Measurements from ENCODE around the gene ZMYM5.
"Not testable (repeated sequence)": the region's sequence is repeated elsewhere in the genome, so short reads cannot be mapped to it uniquely, and the experiment has no call there.

Gene ZMYM5

DNA sequence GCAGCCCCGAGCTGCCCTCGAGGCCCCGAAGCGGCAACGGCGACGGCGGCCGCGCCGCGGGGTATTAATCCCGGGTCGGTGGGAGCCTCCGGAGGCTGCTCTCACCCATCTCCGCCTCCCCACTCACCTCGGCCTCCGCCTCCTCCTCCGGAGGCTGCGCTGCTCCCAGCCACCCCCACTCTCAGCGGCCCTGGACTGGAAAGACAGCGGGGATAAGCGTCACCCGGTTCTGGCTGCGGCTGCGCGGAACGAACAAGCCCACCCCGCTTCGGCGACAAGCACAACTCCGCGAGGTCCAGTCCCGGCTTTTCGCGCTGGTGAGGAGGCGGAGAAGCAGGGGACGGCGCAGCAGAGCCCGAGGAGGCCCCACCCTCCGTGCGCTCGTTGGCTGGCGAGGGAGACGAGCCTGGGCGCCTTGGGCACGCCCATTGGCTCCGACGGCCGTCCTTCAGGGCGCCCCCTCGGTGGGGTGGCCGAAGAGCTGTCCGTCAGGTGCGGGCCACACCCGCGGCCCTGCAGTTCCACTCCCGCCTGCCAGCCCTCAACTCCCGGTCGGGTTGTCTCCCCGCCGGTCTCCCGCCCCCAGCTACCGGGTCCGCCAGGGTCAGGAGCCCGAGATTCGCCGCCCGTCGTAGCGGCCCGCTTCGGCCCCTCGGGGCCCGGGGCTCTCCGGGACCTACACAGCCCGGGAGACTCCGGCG lies at the start of gene ZMYM5:
ZMYM5 (minus strand) TSS at position 327 of the 701 bp plus-strand sequence. CDS start 11,469 bp downstream, outside the sequence.
- DNase-seq (ENCODE audit: low read depth): peak; percentile 90

DNA sequence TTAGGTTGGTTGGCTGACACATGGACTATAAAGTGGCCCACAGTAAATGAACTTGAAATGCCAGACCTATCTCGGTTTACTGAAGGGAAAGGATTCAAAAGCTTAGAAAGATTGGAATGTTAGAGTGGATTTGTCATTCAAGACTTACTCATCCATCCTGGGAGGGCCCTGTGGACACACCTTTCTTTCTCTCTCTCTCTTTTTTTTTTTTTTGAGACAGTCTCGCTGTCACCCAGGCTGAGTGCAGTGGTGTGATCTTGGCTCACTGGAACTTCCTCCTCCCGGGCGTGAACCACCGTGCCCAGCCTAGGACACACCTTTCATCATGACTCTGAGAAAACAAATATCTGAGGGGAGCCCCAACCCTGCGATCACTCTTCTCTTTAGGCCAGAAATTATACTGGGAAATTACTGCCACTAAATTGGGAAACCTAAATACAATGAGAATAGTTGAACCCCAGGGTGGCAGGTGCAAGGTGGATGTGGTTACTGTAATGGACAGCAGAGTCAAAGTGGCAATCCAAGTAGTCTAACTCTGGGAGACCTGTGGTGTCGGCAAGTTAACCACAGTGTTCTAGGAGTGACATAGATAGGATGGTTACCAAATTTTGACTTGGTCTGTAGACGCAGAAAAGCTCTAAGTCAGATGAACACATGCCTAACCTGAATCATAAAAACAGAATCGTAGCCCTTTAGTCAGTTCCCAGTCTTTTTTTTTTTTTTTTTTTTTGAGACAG lies 47.1 kb upstream of the ZMYM5 start:
- DNase-seq (ENCODE audit: low read depth): no peak

DNA sequence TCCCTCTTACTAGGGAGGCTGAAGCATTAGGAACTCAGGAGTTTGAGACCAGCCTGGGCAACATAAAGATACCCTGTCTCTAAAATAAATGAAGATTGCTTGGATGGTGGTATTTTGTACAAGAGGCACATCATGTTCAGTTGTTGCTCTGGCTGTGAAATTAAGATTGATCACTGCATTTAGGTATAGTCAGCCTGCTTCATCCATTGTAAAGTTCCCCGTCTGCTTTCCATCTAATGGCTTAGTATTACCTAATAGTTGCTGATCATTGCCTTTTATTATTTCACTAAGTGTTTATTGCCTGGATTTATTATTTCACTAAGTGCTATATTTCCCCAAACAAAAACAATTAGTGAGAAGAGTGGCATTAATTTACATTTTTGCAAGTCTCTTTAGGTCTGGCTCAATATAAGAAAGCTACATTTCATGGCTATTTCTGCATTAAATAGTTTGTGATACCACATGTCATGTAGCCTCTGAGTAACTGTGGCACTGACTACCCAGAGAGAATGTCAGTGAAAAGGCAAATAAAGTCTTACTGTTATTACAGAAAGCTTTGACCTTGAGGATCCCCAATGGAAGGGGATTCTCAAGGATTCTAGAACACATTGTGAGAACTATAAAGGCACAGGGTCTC lies 45.0 kb upstream of the ZMYM5 start:
- no peak for DNase-seq (ENCODE audit: low read depth)

DNA sequence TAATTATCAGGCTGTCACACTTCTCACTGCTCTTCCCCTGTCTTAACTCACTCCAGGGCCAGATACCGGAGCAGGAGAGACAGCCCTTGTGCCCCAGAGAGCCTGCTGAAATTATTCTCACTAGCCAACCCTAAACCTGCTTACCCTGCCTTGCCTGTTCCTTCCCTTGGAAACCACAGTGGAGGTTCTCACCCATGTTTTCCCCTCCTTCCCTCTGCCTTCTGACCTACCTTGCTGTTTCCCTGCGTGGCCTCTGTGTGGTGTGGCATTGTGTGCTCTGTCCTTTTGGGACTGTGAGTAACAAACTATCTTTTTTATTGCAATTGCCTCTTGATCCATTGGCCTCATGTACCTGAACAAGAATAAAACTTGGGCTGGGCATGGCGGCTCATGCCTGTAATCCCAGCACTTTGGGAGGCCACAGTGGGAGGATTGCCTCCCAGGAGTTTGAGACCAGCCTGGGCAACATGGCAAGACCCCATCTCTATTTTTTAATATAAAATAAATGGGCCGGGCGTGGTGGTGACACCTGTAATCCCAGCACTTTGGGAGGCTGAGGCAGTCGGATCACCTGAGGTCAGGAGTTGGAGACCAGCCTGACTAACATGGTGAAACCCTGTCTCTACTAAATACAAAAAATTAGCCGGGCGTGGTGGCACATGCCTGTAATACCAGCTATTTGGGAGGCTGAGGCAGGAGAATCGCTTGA lies 42.2 kb upstream of the ZMYM5 start:
- DNase-seq (ENCODE audit: low read depth): not testable (repeated sequence)

DNA sequence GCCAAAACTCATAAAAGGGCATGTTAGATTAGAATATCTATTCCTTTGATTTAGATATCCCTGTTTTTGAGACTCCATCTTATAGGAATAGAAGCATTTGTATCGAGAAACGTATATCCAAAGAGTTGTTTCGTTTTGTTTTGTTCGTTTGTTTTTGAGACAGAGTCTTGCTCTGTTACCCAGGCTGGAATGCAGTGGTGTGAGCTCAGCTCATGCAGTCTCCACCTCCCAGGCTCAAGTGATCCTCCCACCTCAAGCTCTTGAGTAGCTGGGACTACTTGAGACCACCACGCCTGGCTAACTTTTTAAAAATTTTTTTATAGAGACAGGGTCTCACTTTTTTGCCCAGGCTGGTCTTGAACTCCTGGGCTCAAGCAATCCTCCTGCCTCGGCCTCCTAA lies 26.6 kb upstream of the ZMYM5 start:
- no peak for DNase-seq (ENCODE audit: low read depth)

DNA sequence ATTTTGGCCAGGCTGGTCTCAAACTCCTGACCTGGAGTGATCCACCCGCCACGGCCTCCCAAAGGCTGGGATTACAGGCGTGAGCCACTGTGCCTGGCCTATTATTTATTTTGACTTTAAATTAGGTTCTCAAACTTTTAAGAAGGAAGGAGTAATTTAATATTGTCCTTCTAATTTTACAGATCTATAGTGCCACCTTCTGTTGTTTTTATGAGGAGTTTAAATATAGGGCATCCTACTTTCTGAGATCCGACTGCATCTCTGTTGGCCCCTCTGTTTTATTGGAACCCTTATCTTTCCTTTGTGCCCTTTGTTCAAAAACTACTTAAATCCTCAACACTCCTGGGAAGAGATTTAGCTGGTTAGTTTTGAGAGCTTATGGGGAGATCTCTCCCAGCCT lies 25.4 kb upstream of the ZMYM5 start:
- no peak for DNase-seq (ENCODE audit: low read depth)

GRCh38 chr13:19882231-19882630 lies 18.8 kb upstream of the ZMYM5 start:
- no peak for DNase-seq (ENCODE audit: low read depth)

GRCh38 chr13:19881641-19882040 lies 18.2 kb upstream of the ZMYM5 start:
- no peak for DNase-seq (ENCODE audit: low read depth)

GRCh38 chr13:19864746-19865309 lies 1.4 kb upstream of the ZMYM5 start:
- DNase-seq (ENCODE audit: low read depth): peak; percentile 63

- DNase-seq (ENCODE audit: low read depth): peak; percentile 21
Observed at GRCh38 chr13:19864024-19864745, 736 bp upstream of the ZMYM5 start.

DNA sequence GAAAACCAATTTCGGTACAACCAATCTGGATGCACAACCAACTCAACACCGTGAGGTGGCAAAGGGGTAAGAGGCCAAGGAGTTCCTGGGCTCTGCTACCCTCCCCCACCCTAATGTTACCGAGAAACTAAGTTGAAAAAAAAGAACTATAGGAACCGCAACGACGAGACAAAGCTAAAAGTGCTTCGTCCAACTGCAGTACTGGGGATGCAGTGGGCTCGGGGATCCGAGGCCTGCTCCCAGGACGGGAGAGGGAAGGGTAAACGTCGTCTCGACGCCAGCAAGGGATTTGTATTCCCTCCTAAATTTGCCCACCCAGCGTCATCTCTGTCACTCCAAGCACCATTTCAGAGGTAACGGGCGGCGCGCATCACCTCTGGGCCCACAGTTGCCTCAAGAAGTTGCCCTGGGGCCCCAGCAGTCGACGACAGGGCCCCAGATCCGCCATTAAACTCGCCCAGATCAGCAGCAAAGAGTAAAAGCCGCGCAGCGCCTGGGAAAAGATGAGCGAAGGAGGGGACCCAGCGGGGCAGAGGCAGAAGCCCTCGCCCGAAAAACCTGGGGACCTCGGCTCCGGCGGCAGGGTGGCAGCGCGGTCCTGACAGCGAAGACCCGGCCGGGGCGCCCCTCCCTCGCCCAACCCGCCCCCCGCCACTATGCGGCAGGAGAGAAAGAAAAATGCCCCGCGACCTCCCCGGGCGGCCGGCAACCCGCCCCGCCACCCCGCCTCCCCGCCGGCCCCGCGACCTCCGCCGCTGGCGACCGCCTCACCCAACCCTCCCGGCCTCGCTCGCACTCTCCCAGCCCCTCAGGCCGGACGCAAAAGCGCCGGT lies 752 bp downstream of the ZMYM5 start:
- DNase-seq (ENCODE audit: low read depth): peak; percentile 15

GRCh38 chr13:19861762-19862161 lies 1.7 kb downstream of the ZMYM5 start:
- DNase-seq (ENCODE audit: low read depth): no peak

DNA sequence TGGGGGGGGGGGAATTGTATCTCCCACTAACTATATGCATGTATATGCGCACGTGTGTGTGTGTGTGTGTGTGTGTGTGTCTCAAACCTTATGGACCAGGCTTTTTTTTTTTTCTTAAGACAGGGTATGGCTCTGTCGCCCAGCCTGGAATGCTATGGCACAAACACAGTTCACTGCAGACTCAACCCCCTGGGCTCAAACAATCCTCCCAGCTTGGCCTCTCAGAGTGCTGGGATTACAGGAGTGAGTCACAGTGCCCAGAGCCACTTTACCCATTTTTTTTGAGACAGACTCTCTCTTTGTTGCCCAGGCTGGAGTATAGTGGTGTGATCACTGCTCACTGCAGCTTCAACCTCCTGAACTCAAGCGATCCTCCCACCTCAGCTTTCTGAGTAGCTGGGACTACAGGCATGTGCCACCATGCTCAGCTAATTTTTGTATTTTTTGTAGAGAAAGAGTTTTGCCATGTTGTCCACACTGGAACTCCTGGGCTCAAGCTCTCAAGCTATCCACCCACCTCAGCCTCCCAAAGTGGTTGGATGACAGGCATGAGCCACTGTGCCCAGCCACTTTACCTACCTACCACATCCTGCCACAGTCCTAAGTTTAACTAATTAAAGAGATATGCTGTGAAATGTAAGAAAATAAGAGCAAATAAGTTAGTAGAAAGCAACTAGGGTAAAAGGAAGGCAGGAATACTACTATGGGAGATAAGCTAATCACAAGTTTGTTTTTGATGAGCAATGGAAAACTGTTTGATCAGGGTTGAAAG lies 2.4 kb downstream of the ZMYM5 start:
- no peak for DNase-seq (ENCODE audit: low read depth)

- DNase-seq (ENCODE audit: low read depth): not testable (repeated sequence)
Observed at GRCh38 chr13:19857637-19858036, 5.8 kb downstream of the ZMYM5 start.

DNA sequence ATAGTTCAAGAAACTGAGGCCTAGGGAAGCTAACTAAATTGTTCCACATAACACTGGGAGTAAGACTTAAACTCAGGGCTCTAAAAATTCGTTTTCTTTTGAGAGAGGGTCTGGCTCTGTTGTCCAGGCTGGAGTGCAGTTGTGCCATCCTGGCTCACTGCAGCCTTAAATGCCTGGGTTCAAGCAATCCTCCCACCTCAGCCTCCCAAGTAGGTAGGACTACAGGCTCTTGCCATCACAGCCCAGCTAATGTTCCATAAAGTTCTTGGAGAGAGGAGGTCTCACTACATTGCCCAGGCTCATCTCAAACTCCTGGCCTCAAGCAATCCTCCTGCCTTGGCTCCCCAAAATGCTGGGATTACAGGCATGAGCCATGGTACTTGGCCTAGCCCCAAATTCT lies 10.7 kb downstream of the ZMYM5 start:
- no peak for DNase-seq (ENCODE audit: low read depth)

DNA sequence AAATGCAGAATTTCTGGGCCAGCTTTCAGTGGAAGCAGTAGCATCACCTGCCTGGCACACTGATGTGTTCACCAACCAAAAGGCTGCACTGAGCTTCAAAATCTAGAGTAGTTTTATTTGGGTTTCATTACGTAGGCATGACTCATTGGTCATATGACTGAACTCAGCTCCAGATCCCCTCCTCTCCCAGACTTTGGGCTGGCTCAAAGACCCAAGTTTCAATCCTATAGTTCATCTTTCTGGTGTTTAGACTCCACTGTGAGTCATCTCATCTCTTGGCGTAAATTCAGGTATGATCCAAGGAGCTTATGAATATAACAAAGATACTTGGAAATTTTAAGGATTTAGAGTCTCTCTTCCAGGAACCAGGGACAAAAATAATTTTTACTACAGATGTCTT lies 17.7 kb downstream of the ZMYM5 start:
- DNase-seq (ENCODE audit: low read depth): no peak

DNA sequence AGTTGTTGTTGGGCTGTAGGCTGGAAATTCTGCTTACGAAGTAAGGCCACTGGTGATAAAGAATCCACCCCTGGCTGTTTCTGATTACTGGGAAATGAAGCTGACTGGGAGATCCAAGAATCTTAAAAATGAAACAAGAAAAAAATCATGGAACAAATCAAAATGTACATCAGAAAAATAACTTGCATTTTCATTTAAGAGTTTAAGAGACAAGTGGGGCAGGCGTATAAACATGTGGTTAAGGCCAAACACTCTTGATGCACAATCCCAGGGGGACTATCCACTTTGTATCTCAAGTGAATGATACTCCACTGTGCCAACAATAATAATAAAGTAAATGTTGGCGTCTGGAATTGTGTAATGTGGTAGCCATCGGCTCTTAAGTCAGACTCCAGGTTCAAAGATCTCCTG lies 24.6 kb downstream of the ZMYM5 start:
- no peak for DNase-seq (ENCODE audit: low read depth)

- DNase-seq (ENCODE audit: low read depth): no peak
Observed at GRCh38 chr13:19836472-19836871, 27.0 kb downstream of the ZMYM5 start.

- DNase-seq (ENCODE audit: low read depth): no peak
Observed at GRCh38 chr13:19834704-19835103, 28.7 kb downstream of the ZMYM5 start.

DNA sequence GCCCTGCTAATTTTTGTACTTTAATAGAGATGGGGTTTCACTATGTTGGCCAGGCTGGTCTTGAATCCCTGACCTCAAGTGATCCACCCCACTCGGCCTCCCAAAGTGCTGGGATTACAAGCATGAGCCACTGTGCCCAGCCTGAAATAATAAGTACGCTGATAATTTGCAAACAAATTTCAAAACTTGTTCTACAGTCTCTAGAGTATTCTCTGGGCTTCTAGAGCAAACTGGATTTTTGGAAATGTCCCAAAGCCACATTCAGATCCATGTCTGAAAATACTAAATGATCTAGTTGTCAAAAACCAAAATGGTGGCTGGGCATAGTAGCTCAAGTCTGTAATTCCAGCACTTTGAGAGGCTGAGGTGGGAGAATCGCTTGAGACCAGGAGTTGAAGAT lies 40.8 kb downstream of the ZMYM5 start:
- no peak for DNase-seq (ENCODE audit: low read depth)

All from stimulated activated CD4-positive, alpha-beta T cell treated with anti-CD3 and anti-CD28 coated beads, Interleukin-2, amount 100 ng/mL, for 4 hours (primary cell).